Bone marrow (tissue), 2 donors: ENCODE measurements around the gene EBLN1.

Source experiments
- DNase-seq, 2 donors: peaks; one replicate each; lab custom pipeline; 2025; lab: John Stamatoyannopoulos, UW

Gene EBLN1

DNA sequence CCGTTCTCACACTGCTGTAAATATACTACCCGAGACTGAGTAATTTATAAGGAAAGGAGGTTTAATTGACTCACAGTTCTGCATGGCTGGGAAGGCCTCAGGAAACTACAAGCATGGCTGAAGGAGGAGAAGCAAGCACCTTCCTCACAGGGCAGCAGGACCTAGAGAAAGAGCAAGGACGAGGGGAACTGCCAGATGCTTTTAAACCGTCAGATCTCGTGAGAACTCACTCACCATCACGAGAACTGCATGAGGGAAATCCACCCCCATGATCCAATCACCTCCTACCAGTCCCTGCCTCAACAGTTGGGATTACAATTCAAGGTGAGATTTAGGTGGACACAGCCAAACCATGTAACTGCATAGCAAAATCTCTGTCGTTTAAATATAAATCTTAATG is at the start of gene EBLN1:
TSS of gene EBLN1 (minus strand) at position 174 of the 400 bp plus-strand sequence. CDS start 8,032 bp downstream, outside the sequence.
- no peak for DNase-seq

DNA sequence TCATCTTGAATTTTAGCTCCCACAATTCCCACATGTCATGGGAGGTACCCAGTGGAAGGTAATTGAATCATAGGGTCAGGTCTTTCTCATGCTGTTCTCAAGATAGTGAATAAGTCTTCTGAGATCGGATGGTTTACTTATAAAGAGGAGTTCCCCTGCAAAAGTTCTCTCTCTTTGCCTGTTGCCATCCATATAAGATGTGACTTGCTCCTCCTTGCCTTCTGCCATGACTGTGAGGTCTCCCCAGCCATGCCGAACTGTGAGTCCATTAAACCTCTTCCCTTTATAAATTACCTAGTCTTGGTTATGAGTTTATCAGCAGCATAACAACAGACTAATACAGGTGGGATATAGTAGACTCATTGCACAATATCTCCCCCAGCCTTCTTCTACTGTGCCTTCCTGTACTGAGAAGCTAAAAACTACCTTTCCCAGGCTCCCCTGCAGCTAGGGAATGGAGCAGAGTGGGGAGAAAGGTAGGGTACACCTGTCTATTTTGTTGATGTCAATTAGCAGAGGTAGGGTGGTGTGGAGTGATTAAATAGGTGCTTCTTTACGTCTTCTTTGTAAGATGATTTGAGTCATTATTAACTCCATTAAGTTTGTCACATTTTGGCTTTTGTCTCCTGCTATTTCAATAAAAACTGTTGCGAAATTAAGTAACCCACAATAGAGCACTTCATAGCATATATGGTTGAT is 48.2 kb upstream of the EBLN1 start:
- DNase-seq, result no peak

DNA sequence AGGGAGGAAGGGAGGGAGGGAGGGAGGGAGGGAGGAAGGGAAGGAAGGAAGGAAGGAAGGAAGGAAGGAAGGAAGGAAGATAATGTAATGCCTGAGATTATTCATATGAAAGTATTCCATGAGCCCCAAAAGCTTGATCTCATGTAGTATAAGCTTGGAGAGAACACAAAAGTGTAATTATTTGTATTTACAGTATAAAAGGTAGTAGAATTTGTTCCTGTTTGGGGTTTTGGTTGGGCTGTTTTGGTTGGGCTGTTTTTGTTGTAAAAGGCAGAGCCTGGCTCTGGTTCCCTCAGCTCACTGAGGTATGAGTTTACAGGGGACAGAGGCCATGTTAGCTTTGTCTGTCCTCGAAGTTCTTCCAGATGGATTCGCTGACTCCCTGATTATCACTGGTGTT is 45.3 kb upstream of the EBLN1 start:
- no peak for DNase-seq

GRCh38 chr10:22259280-22259679 is 41.5 kb upstream of the EBLN1 start:
- no peak for DNase-seq

GRCh38 chr10:22258471-22258870 is 40.7 kb upstream of the EBLN1 start:
- DNase-seq, result no peak

- DNase-seq, result no peak
These were observed 35.7 kb upstream of the EBLN1 start for GRCh38 chr10:22253580-22253882.

DNA sequence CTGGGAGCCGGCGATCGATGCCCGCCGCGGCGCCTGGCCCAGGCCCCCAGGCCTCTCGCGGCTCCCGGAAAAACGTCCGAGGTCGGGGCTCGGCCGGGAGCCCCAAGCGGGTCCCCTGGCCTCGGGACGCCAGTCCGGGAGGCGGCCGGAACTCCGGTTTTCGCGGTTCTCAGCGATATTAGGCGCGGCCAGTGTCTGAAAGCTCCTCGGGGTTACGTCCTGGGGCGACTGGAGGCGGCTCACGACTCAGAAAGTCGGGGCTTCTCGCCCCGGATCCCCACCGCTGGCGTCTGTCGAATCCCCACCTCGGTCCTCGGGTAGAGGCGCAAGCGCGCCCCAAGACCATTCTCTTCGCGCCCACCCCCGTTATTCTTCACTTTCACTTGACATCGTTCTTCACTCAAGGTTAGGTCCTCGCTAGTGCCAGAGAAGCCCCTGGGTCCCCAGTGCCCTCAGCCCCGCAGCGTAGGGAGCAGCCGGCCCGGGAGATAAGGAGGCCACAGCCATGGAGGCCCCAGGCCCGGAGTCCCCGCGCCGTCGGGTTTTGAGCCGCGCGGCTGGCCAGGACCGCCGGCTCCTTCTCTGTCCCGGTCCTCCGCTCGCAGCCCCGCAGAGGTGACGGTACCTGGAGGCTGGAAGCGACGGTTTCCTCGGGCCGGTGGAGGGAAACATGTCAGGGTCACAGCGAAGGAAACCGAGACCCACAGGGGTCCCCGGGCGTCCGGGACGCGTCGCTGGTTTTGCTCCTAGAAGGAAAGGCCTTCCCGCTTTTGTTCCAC is 35.2 kb upstream of the EBLN1 start:
- peak in 1 of 2 donors; percentile 82 for DNase-seq

DNA sequence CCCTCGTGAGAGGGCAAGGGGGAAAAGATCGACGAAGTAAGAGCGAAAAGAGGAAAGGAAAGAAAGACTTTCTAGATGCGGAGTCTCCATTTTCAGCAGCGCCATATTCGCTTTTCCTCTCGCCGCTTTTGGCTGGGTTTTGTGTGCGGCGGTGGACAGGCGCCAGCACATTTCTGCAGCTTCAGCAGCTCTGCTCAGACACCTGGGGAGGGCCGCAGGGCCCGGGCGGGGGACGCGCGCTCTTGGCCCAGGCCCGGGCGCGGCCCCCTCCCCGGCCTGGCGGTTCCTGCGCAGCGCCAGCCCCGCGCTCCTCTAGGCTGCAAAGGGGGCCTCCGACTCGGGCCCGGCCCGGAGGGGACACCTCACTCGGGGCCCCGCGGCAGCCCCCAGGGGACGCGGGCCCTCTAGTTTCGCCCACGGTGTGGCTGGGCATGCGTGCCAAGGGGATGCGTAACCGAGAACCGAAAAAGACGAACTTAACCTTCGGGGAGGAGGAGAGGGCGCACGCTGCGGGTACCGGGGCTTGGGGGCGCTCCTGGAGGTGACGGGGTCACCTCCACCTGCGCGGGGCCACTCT is 34.5 kb upstream of the EBLN1 start:
- peak in 1 of 2 donors; percentile 81 for DNase-seq

- peak; percentile 81 to 91 for DNase-seq
These were observed 34.0 kb upstream of the EBLN1 start for GRCh38 chr10:22251751-22252223.

DNA sequence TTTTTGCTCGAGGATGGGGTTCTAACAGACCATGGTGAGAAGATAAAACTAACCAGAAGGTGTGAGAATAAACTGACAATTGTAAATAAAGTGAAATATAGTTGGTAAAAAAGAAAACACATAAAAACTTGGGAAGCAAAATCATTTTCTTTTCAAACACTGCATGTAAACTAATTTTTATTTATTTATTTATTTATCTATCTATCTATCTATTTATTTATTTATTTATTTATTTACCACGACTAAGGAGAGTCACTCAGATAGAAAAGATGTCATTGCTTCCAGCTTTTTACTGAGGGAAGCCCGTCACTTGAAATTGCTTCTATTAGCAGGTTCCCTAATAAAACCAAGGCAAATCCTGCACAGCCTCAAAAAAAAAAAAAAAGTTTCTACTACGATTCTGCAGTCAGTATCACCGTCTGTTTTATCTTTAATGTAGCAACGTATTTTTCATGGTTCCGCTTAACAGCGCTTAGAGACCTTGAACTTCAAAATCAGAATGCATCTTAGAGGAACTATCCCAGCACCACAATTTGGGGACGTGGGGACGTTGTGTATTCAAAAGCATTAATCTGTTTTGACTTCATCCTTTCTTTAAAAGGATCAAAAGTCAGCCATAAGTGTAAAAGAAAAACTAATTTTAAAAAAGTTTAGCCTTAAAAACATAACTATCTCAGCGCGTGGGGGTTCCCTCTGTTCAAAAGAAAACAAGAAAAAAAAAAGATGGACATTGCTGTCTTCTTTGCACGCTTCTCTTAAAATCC is 33.3 kb upstream of the EBLN1 start:
- DNase-seq, result peak in 1 of 2 donors; percentile 40

DNA sequence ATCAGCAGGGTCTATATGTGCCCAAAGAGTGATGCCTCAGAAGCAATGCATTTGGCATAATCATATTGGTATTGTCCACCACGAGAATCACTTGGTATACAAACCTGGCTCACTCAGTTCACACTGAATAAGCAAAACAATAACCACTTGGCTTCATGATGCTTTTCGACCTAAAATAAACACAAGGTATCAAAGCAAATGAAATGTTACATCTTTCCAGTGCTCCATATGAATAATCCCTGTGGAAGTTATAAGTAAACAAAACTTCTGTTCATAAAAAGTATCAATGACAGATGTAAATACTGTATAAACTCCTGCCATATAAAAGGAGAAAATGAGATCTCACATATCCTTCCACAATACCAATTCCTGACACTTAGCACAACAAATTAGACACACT is 29.8 kb upstream of the EBLN1 start:
- no peak for DNase-seq

- DNase-seq, result peak in 1 of 2 donors; percentile 83
These were observed 29.0 kb upstream of the EBLN1 start for GRCh38 chr10:22246680-22247391.

GRCh38 chr10:22245567-22245966 is 27.8 kb upstream of the EBLN1 start:
- DNase-seq, result no peak

DNA sequence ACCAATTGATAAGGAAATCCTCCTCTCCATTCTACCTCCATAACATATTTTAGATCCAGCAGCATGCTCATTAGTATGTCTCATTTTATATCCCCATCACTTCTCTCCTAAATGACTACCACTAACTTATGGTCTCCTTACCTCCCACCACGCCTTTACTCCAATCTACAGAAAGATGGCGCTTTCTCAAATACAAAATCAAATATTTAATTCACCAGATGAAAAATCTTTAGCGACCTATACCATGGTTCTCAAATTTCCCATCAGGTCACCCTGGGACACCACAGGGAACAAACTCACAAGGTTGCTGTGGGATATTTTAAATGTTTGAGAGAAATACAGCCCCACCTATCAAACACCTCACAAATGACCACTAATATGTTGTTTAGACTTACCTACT is 27.0 kb upstream of the EBLN1 start:
- DNase-seq, result no peak

DNA sequence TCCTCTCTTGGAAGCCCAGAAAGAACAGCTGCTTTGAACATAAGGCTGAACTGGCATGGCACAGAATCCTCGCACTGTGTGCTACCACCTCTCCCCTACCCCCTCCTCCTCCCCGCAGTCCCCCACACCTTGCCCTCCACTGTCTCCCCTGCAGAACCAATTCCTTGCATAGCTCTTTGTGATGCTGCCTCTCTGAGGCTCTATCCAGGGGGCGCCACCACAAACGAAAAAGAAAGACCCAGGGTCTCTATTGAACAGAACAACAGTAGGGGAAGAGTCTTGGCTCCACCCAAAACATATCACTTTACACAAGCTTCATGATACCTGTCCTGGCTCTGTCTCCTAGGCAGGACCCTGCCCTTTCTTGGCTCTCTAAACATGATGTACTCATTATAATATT is 26.2 kb upstream of the EBLN1 start:
- DNase-seq, result no peak

GRCh38 chr10:22243321-22243720 is 25.5 kb upstream of the EBLN1 start:
- DNase-seq, result no peak

GRCh38 chr10:22231260-22231659 is 13.4 kb upstream of the EBLN1 start:
- DNase-seq, result no peak

- DNase-seq, result peak in 1 of 2 donors; percentile 80
These were observed 12.5 kb upstream of the EBLN1 start for GRCh38 chr10:22230158-22230833.

DNA sequence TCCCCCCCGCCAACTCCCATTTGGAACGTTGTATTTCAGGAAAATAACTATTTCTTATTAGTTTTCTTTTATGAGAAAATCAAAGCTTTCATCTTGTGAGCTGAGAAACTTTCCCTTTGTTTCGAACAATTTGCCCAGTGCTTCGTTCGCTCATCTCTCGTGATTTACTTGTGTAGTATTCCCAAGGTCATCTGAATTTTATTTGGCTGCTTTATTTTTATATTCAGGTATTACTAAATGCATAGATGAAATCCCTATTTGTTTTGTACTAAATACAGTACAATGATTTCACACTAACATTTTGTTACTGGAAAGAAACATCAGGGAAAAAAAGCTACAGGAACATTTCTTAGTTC is 12.0 kb upstream of the EBLN1 start:
- DNase-seq, result no peak

DNA sequence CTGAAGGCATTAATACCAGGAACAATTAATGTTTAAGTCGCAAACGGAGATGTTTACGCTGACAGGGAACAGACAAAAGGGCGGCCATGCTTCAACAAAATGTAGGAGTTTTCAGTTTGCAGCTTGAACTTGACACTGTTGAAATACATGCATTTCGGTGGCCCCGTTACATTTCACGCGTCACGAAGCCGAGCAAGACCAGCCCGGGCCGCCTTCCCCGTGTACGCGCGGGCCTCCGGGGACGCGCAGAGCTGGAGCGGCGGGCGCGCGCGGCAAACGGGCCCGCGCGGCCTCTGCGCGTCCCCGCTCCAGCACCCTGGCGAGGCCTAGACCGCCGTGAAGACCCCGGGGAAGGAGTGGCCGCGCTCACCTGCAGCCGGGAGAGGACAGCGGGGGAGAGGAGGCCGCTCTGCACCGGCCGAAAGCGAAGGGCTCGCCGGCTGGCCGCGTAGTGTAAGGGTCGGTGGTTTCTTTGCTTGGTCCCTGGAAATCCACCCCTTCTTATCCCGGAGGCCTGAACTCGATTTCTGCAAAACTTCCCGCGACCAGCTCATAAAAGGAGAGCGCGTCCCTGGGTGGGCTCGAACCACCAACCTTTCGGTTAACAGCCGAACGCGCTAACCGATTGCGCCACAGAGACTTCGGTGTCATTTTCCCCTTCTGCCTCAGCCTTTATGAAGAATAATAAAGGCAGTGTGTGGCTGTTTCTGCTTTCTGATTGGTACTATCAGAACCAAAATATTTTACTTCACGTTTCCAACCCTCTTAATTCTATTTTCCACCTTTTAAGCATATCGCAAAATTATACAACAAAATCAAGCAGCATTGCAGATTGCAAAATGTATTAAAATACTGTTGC is 11.4 kb upstream of the EBLN1 start:
- DNase-seq, result peak; percentile 73 to 78
